Measurements from ENCODE around the gene MRPL11.

The MRPL11 gene

GRCh38 chr11:66386171-66387069 lies 52.2 kb downstream of the MRPL11 start:
- TF ChIP-seq CTCF (IDR thresholded peaks at IDR 0.05; ENCODE audit: low read depth, low read length) = peak; percentile 97
- peak; percentile 64 for DNase-seq (ENCODE audit: extremely low read depth, low read depth)
